ENCODE data around the gene RNF19B. TPM values are rescaled to one million over a fixed set of nuclear protein-coding genes. Genes with fewer than 3 reads are reported as not detected.
"Not testable (repeated sequence)": the region's sequence is repeated elsewhere in the genome, so short reads cannot be mapped to it uniquely, and the experiment has no call there.

RNF19B gene
- total RNA-seq, 4 donors from 2014 or later: 13.9 to 22.9 (median 17.2) TPM

- no peak overlapping the region for H3K4me3 ChIP-seq
- H3K27ac ChIP-seq: no peak overlapping the region
- TF ChIP-seq POLR2A (IDR thresholded peaks at IDR 0.05) (no peak), EP300 (IDR thresholded peaks at IDR 0.05) (no peak)
- TF ChIP-seq, protein P1, sequence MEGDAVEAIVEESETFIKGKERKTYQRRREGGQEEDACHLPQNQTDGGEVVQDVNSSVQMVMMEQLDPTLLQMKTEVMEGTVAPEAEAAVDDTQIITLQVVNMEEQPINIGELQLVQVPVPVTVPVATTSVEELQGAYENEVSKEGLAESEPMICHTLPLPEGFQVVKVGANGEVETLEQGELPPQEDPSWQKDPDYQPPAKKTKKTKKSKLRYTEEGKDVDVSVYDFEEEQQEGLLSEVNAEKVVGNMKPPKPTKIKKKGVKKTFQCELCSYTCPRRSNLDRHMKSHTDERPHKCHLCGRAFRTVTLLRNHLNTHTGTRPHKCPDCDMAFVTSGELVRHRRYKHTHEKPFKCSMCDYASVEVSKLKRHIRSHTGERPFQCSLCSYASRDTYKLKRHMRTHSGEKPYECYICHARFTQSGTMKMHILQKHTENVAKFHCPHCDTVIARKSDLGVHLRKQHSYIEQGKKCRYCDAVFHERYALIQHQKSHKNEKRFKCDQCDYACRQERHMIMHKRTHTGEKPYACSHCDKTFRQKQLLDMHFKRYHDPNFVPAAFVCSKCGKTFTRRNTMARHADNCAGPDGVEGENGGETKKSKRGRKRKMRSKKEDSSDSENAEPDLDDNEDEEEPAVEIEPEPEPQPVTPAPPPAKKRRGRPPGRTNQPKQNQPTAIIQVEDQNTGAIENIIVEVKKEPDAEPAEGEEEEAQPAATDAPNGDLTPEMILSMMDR (IDR thresholded peaks at IDR 0.05): no peak
- no peak for DNase-seq (ENCODE audit: low spot score in 2 of 2)
- H3K9me3 ChIP-seq: no peaks in the 10 kb centered on the region
- 66 to 78% methylated on average over 3 of the region's 3 CpGs for WGBS, 2 donors
- H3K4me1 ChIP-seq: peaks cover 0 to under 1% (median under 1%) of the 10 kb centered on the region in 4 donors
- no peaks in the 10 kb centered on the region for H3K36me3 ChIP-seq
- no peaks in the 10 kb centered on the region for H3K27me3 ChIP-seq
Measured at GRCh38 chr1:32983020-32983419, 18.4 kb upstream of the RNF19B start.

DNA sequence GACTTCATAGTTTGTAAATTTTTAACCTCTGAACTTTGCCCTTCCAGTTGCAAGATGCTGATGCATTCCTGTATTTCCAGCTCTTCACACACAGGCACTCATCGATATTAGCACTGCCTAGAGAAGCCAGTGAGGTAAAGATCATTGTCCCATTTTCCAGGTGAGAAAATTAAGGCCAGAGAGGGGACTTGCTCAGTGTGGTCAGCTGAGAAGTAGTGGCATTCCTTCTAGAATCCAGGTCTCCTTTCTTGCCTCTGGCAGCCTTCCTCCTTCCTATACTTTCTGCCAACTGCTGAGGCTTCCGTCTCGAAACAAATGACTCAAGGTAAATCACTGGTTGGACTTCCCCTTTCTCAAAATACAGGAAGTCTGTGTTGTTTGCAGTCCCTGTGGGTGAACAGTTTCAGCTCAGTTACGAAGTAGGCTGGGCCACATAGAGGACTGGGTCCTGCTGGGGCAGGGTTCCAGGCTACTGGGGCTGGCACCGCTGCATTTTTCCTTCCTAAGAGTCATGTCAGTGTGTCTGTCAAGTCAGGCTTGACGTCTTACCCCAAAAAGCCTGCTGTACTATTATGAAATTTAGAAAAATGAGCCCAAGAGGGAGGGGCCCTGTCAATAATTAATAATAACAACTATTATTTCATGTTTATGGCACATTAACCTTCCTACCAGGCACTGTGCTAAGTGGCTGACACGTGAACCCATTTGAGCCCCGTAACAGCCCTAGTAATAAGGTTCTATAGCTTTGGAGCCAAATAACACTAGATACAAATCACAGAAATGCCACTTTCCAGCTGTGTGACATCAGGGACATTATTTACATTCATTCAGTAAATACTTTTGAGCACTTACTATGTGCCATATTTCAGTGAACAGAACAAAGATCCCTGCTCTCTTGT lies 16.6 kb upstream of the RNF19B start:
- DNase-seq (ENCODE audit: low spot score in 2 of 2): peak in 1 of 2 donors; percentile 45
- peak in 1 of 2 donors; percentile 16 for TF ChIP-seq POLR2A (IDR thresholded peaks at IDR 0.05)
- TF ChIP-seq, protein P1 (IDR thresholded peaks at IDR 0.05): no peak
- peak in 1 of 2 donors; percentile 83 for TF ChIP-seq EP300 (IDR thresholded peaks at IDR 0.05)
- WGBS, 2 donors: 51 to 59% methylated on average over 8 of the region's 8 CpGs
- H3K9me3 ChIP-seq: no peaks in the 10 kb centered on the region
- no peaks in the 10 kb centered on the region for H3K27me3 ChIP-seq
- peak overlapping the region; percentile 7 to 73 (median 60) for H3K27ac ChIP-seq
- H3K4me1 ChIP-seq: no peaks in the 10 kb centered on the region
- no peaks in the 10 kb centered on the region for H3K36me3 ChIP-seq
- no peak overlapping the region for H3K4me3 ChIP-seq

GRCh38 chr1:32980080-32980479 lies 15.5 kb upstream of the RNF19B start:
- no peak overlapping the region for H3K27ac ChIP-seq
- DNase-seq (ENCODE audit: low spot score in 2 of 2): no peak
- WGBS, 2 donors: 93 to 96% methylated on average over 10 of the region's 10 CpGs

GRCh38 chr1:32978854-32979253 lies 14.2 kb upstream of the RNF19B start:
- Histone ChIP-seq H3K4me3 (no peak overlapping the region), H3K4me1 (no peaks in the 10 kb centered on the region), H3K9me3 (no peaks in the 10 kb centered on the region), H3K27ac (no peak overlapping the region), H3K27me3 (no peaks in the 10 kb centered on the region), H3K36me3 (no peaks in the 10 kb centered on the region)
- DNase-seq (ENCODE audit: low spot score in 2 of 2): no peak
- 84 to 85% methylated on average over 4 of the region's 4 CpGs for WGBS, 2 donors
- TF ChIP-seq POLR2A (IDR thresholded peaks at IDR 0.05) (no peak), EP300 (IDR thresholded peaks at IDR 0.05) (no peak)
- TF ChIP-seq, protein P1 (IDR thresholded peaks at IDR 0.05): no peak

More at GRCh38 chr1:32980080-32980479, 15.5 kb upstream of the RNF19B start:
- TF ChIP-seq POLR2A (IDR thresholded peaks at IDR 0.05) (no peak), EP300 (IDR thresholded peaks at IDR 0.05) (no peak)
- TF ChIP-seq, protein P1 (IDR thresholded peaks at IDR 0.05): no peak
- H3K36me3 ChIP-seq: no peaks in the 10 kb centered on the region
- H3K9me3 ChIP-seq: no peaks in the 10 kb centered on the region
- H3K4me1 ChIP-seq: no peaks in the 10 kb centered on the region
- no peak overlapping the region for H3K4me3 ChIP-seq
- no peaks in the 10 kb centered on the region for H3K27me3 ChIP-seq

- TF ChIP-seq POLR2A (IDR thresholded peaks at IDR 0.05): no peak
- TF ChIP-seq EP300 (IDR thresholded peaks at IDR 0.05): no peak
- TF ChIP-seq, protein P1 (IDR thresholded peaks at IDR 0.05): no peak
- 46 to 48% methylated on average over 4 of the region's 4 CpGs for whole genome bisulfite sequencing, 2 donors
- Histone ChIP-seq H3K27ac (no peak overlapping the region), H3K4me3 (no peak overlapping the region), H3K9me3 (no peaks in the 10 kb centered on the region), H3K36me3 (no peaks in the 10 kb centered on the region), H3K27me3 (no peaks in the 10 kb centered on the region), H3K4me1 (peaks cover 0 to 6% (median 3%) of the 10 kb centered on the region in 4 donors)
- DNase-seq (ENCODE audit: low spot score in 2 of 2): no peak
Measured at GRCh38 chr1:32977546-32978087, 13.0 kb upstream of the RNF19B start.

- 95 to 97% methylated on average over 9 to 15 of the region's 30 CpGs for WGBS, 2 donors
- not testable (repeated sequence) for H3K4me3 ChIP-seq; H3K27me3 ChIP-seq; DNase-seq (ENCODE audit: low spot score in 2 of 2); H3K9me3 ChIP-seq; H3K36me3 ChIP-seq; H3K27ac ChIP-seq
- H3K4me1 ChIP-seq: peaks cover 0 to 10% (median 4%) of the 10 kb centered on the region in 4 donors
Measured at GRCh38 chr1:32975055-32975454, 10.4 kb upstream of the RNF19B start.

DNA sequence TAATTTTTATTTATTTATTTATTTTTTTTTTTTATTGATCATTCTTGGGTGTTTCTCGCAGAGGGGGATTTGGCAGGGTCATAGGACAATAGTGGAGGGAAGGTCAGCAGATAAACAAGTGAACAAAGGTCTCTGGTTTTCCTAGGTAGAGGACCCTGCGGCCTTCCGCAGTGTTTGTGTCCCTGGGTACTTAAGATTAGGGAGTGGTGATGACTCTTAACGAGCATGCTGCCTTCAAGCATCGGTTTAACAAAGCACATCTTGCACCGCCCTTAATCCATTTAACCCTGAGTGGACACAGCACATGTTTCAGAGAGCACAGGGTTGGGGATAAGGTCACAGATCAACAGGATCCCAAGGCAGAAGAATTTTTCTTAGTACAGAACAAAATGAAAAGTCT lies 8.8 kb upstream of the RNF19B start:
- Histone ChIP-seq H3K4me3 (peak overlapping the region in 3 of 4 donors; percentile 49 to 63 (median 54)), H3K4me1 (peaks cover 0 to 10% (median 4%) of the 10 kb centered on the region in 4 donors)
- WGBS, 2 donors: 15 to 24% methylated on average over 4 to 6 of the region's 6 CpGs
- not testable (repeated sequence) for DNase-seq (ENCODE audit: low spot score in 2 of 2); H3K27ac ChIP-seq; H3K9me3 ChIP-seq; H3K36me3 ChIP-seq; H3K27me3 ChIP-seq

Data from tibial nerve (tissue), 4 donors.